DMS79 (cell line): ENCODE measurements around the gene SMARCD2.
A peak's percentile ranks its signal among the peaks of the same experiment; 100 is the strongest.

ENCODE experiments used
- DNase-seq: peaks from one replicate; lab custom pipeline; 2025; lab: John Stamatoyannopoulos, UW

Gene SMARCD2

DNA sequence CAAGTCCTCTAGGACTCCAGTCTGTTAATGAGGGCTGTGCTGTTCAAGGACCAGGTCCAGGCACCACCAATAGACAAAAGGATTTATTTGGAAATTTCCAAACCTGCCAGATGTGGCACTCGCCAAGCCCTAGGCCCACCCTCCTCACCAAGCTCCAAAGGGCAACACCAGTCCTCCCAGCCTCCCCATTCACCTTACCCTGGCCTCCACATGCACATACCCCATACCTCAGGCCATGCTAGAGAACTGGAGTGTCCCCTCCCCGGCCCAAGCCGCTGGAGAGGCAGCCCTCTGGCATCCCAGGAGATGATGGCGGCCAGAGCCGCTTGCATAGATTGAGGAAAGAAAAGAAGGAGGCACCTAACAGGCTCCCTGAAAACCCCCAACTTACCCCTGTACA lies 10.5 kb downstream of the SMARCD2 start:
- DNase-seq = no peak

DNA sequence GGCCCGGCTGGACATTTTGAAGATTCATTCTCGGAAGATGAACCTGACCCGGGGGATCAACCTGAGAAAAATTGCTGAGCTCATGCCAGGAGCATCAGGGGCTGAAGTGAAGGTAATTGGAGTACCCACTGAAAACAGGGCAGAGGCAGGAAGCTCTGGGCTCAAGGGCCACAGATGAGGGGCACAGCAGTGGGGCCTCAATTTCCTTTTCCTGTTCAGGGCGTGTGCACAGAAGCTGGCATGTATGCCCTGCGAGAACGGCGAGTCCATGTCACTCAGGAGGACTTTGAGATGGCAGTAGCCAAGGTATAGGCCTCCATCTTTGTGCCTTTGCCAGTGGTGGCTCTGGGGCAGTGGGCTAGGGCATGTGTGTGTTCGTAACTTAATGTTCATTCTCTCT lies 11.0 kb downstream of the SMARCD2 start:
- DNase-seq = no peak

- DNase-seq = no peak
Measured at GRCh38 chr17:63830904-63831491, 11.5 kb downstream of the SMARCD2 start.

- DNase-seq = no peak
Measured at GRCh38 chr17:63830278-63830677, 12.2 kb downstream of the SMARCD2 start.

DNA sequence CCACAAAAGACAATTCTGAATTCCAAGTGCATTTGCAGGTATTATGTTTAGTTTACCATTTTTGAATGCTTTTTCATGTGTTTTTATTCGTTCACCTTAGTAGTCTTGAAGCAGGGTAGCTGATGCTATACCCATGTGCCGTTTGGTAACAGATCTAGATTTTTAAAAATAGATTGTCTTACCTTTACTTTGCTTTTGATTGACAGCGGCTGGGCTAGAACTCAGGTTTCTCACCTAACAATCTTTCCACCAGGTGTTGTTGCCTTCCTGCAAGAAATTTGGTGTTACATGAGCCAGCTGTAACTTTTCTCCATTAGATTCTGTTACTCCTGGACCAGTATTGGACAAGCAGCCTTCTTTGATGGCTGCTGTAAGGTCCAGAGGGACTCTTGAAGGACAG lies 13.5 kb downstream of the SMARCD2 start:
- DNase-seq = no peak

DNA sequence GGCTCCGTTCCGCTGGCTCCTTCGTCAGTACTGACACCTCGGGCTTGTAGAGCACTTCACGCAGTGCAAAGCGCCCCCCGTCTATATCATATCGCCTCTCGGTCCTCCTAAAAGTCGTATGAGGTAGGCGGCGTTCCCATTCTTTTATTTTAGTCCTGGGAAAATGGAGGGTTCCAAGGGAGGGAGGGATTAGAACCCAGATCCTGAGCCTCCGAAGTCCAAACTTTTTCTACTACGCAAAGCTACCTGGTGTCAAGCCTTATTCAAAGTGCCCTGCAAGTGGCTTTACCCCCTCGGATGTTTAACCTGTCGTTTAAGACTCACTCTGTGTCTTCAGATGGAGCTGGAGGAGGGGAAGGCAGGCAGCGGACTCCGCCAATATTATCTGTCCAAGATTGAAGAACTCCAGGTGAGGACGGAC lies 14.7 kb downstream of the SMARCD2 start:
- no peak for DNase-seq

DNA sequence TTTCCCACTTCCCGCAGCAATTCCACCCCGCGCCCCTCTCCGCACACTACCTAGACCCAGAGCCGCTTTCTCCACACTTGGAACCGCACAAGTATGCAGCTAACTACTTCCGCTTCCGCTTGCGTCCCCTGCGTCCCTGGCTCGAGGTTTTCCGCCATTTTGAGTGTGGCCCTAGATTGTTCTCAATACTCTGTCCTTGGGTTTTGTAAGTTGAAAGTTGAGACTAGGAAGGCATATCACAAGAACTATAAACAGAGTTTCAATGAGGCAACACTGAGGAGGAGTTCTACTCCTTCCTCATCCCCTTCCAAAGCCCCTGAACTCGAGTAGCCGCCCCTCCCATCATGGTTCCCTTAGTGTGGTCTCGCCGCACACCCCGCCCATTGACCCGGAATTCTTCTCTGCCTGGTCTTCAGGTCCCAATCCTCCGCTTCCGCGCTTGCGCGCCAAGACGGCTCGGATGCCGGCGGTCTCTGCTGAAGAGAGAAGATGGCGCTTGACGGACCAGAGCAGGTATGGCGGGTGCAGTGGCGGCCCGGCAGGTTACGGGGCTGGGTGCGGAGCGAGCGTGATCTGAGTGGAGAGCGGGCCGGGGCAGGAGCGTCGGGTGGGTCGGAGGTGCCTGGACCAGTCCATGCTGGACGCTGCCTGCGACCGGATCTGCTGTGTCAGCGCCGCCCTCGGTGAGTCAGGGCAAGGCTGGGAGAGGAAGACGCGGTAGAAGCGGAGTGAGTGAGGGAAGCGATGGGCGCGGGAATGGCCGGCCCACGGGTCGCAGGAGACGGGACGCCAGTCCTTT lies 15.3 kb downstream of the SMARCD2 start, which contains the start of the genes FTSJ3 and PSMC5:
FTSJ3 (minus strand) TSS at position 662 of the 799 bp plus-strand sequence. CDS start 761 bp downstream, outside the sequence.
PSMC5 (plus strand) TSS at position 430 of the 799 bp plus-strand sequence; CDS start at position 490, 60 bp downstream.
- DNase-seq = peak; percentile 77

DNA sequence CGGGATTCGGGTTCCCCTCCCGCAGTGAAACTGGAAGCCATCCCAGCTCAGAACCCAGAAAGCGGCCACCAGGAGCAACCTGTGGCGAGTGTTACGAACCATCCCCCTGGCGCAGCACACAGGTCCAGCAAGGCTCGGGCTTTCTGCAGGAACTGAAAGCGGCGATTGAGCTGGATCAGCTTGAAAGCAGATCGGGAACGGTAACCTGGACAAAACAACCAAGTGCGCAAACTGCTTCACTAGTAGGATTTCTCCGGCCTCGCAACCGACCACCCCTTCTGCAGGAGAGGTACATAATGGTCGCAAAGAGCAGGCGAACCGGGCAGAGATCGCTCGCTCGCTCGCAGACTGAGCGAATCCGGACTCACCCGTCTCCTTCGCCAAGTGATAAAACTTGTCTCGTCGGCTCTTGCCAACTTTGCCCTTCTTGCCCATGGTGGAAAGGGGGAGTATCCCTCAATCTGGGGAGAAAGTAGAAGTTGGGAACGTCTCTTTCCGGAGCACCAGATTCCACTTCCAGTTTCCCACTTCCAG lies 15.9 kb downstream of the SMARCD2 start:
- DNase-seq = no peak

DNA sequence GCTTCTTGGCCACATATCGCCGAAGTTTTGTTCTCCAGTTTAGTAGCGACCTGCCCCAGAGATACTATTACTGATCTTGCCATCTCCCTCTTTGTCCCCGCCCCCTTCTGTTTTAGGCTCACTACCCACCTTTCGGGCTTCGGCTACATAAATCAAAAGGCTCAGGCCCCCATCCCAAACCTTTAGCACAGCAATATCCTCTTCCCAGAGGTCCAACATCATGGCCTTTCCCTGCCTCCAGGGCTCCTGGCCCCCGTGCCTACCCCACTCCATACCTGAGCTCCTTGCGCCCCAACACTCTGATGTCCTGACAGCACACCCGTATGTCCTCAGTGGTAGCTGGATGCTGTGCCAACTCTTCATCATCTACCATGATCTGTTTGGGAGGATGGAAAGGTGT lies 18.1 kb downstream of the SMARCD2 start:
- DNase-seq = no peak

- no peak for DNase-seq
Measured at GRCh38 chr17:63823659-63824331, 18.7 kb downstream of the SMARCD2 start.

GRCh38 chr17:63822537-63822936 lies 19.9 kb downstream of the SMARCD2 start:
- no peak for DNase-seq

GRCh38 chr17:63821804-63822203 lies 20.7 kb downstream of the SMARCD2 start:
- DNase-seq = no peak

DNA sequence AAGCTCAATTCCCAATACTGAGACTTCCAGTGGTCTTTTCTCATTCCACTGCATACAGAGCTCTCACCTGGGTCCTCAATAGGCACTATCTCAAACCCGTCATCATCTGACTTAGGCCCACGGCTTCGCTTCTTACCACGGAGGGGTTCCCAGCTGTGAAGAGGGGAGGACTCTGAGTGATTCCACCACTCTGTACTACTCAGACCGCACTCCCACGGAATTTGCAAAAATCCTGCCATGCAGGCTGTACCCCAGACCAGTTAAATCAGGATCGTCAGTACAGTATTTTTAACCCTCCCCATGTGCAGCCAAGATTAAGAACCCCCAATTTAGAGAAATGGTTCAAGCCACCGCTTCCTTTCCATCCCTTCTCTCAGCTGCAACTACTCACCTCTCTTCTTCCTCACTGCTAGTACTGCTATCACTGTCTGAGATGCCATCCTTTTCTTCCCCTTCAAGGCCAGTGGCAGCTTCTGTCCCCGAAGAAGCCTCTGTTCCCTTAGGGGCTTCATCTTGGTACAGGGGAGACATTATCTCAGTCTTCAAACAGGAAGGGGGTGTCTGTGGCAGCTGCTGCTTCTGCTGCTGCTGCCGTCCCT lies 21.4 kb downstream of the SMARCD2 start:
- no peak for DNase-seq

GRCh38 chr17:63819585-63820537 lies 22.6 kb downstream of the SMARCD2 start:
- DNase-seq = no peak

GRCh38 chr17:63819131-63819530 lies 23.4 kb downstream of the SMARCD2 start:
- DNase-seq = no peak

DNA sequence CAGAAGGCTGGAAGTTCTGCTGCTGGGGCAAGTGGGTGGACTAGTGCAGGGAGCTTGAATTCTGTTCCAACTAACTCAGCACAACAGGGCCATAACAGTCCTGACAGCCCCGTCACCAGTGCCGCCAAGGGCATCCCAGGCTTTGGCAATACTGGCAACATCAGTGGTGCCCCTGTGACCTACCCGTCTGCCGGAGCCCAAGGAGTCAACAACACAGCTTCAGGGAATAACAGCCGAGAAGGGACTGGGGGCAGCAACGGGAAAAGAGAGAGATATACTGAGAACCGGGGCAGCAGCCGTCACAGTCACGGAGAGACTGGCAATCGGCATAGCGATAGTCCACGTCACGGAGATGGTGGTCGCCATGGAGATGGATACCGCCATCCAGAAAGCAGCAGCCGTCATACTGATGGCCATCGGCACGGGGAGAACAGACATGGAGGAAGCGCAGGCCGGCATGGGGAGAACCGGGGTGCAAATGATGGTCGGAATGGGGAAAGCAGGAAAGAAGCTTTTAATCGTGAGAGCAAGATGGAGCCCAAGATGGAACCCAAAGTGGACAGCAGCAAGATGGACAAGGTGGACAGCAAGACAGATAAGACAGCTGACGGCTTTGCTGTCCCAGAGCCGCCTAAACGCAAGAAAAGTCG lies 24.6 kb downstream of the SMARCD2 start:
- DNase-seq = no peak

GRCh38 chr17:63816669-63817068 lies 25.8 kb downstream of the SMARCD2 start:
- DNase-seq = no peak

- DNase-seq = no peak
Measured at GRCh38 chr17:63816123-63816522, 26.4 kb downstream of the SMARCD2 start.

- no peak for DNase-seq
Measured at GRCh38 chr17:63809970-63810369, 32.5 kb downstream of the SMARCD2 start.

DNA sequence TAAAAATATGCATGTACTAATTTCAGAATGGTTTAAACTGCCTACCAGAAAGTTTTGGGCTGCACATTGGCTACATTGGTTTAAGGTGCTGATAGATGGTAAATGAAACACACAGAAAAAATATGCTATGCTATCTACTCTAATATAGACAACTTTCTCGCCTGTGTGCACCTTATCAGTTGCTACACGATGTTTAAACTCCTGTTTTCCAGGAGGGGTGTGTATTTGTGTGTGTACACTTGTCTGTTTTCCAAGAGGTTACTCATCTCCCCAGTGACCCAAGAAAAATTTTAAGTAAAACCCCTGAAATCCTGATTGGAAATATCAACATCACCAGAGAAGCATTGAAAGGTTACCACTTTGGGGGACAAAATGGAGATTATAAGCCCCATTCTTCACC lies 36.9 kb downstream of the SMARCD2 start:
- no peak for DNase-seq

DNA sequence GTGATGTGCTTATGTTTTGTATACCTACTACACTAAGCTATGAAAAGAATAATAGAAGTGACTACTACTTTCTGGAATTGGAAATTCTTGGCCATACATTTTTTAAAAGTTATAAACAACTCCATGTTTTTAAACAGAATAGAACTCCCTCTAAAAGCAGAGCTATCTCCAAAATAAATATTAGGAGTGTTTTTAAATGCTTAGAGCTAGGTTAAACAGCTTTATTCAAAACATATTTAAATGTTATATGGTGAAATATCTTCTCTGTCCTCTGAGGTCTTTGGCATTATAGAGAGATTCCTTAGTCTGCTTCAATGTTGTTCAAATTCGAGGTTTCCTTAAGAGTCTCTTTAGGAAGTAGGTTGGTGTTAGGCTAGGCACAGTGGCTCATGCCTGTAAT lies 38.2 kb downstream of the SMARCD2 start:
- DNase-seq = no peak
